Measurements from ENCODE around the gene GLTPD2. TPM values are rescaled to one million over a fixed set of nuclear protein-coding genes. Genes with fewer than 3 reads are reported as not detected.

GLTPD2 gene
- total and polyA plus RNA-seq, 5 donors, result not detected

GRCh38 chr17:4747847-4748246 is 40.9 kb upstream of the GLTPD2 start:
- intact Hi-C loops (cut with DNase I), result no loop called here

GRCh38 chr17:4748686-4749085 is 40.1 kb upstream of the GLTPD2 start:
- no peak for ATAC-seq
- H3K27me3 ChIP-seq (ENCODE audit: control insufficient read depth, insufficient read depth), result no peaks in the 10 kb centered on the region

More at GRCh38 chr17:4747847-4748246, 40.9 kb upstream of the GLTPD2 start:
- Histone ChIP-seq H3K4me1 (ENCODE audit: control insufficient read depth, insufficient read depth, low read length) (peaks cover 2% of the 10 kb centered on the region), H3K27me3 (ENCODE audit: control insufficient read depth, insufficient read depth) (no peaks in the 10 kb centered on the region), H3K4me3 (ENCODE audit: low read length) (no peak overlapping the region), H3K27ac (ENCODE audit: low read length) (no peak overlapping the region), H3K9me3 (ENCODE audit: control insufficient read depth, low read length) (no peaks in the 10 kb centered on the region)
- ATAC-seq (peak; percentile 48 to 49), DNase-seq (no peak)
- WGBS, result 18% methylated on average over 5 of the region's 5 CpGs

GRCh38 chr17:4750606-4751005 is 38.2 kb upstream of the GLTPD2 start:
- Histone ChIP-seq H3K4me1 (ENCODE audit: control insufficient read depth, insufficient read depth, low read length) (no peaks in the 10 kb centered on the region), H3K27me3 (ENCODE audit: control insufficient read depth, insufficient read depth) (no peaks in the 10 kb centered on the region), H3K27ac (ENCODE audit: low read length) (no peak overlapping the region), H3K4me3 (ENCODE audit: low read length) (no peak overlapping the region), H3K9me3 (ENCODE audit: control insufficient read depth, low read length) (no peaks in the 10 kb centered on the region)
- 36% methylated on average over 3 of the region's 3 CpGs for WGBS
- no peak for DNase-seq
- intact Hi-C loops (cut with DNase I), result no loop called here
- ATAC-seq, result no peak

More at GRCh38 chr17:4748686-4749085, 40.1 kb upstream of the GLTPD2 start:
- whole genome bisulfite sequencing, result 35% methylated on average over 4 of the region's 4 CpGs
- no peak for DNase-seq
- H3K4me1 ChIP-seq (ENCODE audit: control insufficient read depth, insufficient read depth, low read length), result peaks cover 2% of the 10 kb centered on the region
- H3K27ac ChIP-seq (ENCODE audit: low read length), result no peak overlapping the region
- no peaks in the 10 kb centered on the region for H3K9me3 ChIP-seq (ENCODE audit: control insufficient read depth, low read length)
- H3K4me3 ChIP-seq (ENCODE audit: low read length), result no peak overlapping the region
- intact Hi-C loops (cut with DNase I), result no loop called here

- Histone ChIP-seq H3K4me1 (ENCODE audit: control insufficient read depth, insufficient read depth, low read length) (no peaks in the 10 kb centered on the region), H3K27ac (ENCODE audit: low read length) (no peak overlapping the region), H3K9me3 (ENCODE audit: control insufficient read depth, low read length) (no peaks in the 10 kb centered on the region), H3K27me3 (ENCODE audit: control insufficient read depth, insufficient read depth) (no peaks in the 10 kb centered on the region), H3K4me3 (ENCODE audit: low read length) (no peak overlapping the region)
- no peak for DNase-seq
- ATAC-seq, result no peak
- WGBS, result 60% methylated on average over 5 of the region's 5 CpGs
- intact Hi-C loops (cut with DNase I), result no loop called here
Observed at GRCh38 chr17:4751932-4752331, 36.8 kb upstream of the GLTPD2 start.

- no peak overlapping the region for H3K4me3 ChIP-seq (ENCODE audit: low read length)
- WGBS, result 88% methylated on average over 1 of the region's 1 CpG
- H3K4me1 ChIP-seq (ENCODE audit: control insufficient read depth, insufficient read depth, low read length), result no peaks in the 10 kb centered on the region
- H3K27me3 ChIP-seq (ENCODE audit: control insufficient read depth, insufficient read depth), result no peaks in the 10 kb centered on the region
- DNase-seq (no peak), ATAC-seq (no peak)
- no peaks in the 10 kb centered on the region for H3K9me3 ChIP-seq (ENCODE audit: control insufficient read depth, low read length)
- intact Hi-C loops (cut with DNase I), result no loop called here
- H3K27ac ChIP-seq (ENCODE audit: low read length), result no peak overlapping the region
Observed at GRCh38 chr17:4753392-4753791, 35.4 kb upstream of the GLTPD2 start.

GRCh38 chr17:4759776-4760236 is 29.0 kb upstream of the GLTPD2 start:
- intact Hi-C loops (cut with DNase I), result no loop called here
- Histone ChIP-seq H3K27me3 (ENCODE audit: control insufficient read depth, insufficient read depth) (no peaks in the 10 kb centered on the region), H3K9me3 (ENCODE audit: control insufficient read depth, low read length) (no peaks in the 10 kb centered on the region), H3K4me1 (ENCODE audit: control insufficient read depth, insufficient read depth, low read length) (no peaks in the 10 kb centered on the region), H3K27ac (ENCODE audit: low read length) (no peak overlapping the region), H3K4me3 (ENCODE audit: low read length) (no peak overlapping the region)
- ATAC-seq, result peak in 1 of 2 donors; percentile 28
- no peak for DNase-seq
- WGBS, result 57% methylated on average over 10 of the region's 10 CpGs

- Histone ChIP-seq H3K9me3 (ENCODE audit: control insufficient read depth, low read length) (no peaks in the 10 kb centered on the region), H3K27ac (ENCODE audit: low read length) (no peak overlapping the region), H3K27me3 (ENCODE audit: control insufficient read depth, insufficient read depth) (no peaks in the 10 kb centered on the region), H3K4me3 (ENCODE audit: low read length) (no peak overlapping the region), H3K4me1 (ENCODE audit: control insufficient read depth, insufficient read depth, low read length) (no peaks in the 10 kb centered on the region)
- intact Hi-C loops (cut with DNase I), result no loop called here
- ATAC-seq (peak in 1 of 2 donors; percentile 52), DNase-seq (no peak)
- WGBS, result 65% methylated on average over 3 of the region's 3 CpGs
Observed at GRCh38 chr17:4764595-4764994, 24.2 kb upstream of the GLTPD2 start.

GRCh38 chr17:4766201-4766600 is 22.6 kb upstream of the GLTPD2 start:
- Histone ChIP-seq H3K27ac (ENCODE audit: low read length) (no peak overlapping the region), H3K27me3 (ENCODE audit: control insufficient read depth, insufficient read depth) (no peaks in the 10 kb centered on the region), H3K9me3 (ENCODE audit: control insufficient read depth, low read length) (no peaks in the 10 kb centered on the region), H3K4me3 (ENCODE audit: low read length) (no peak overlapping the region), H3K4me1 (ENCODE audit: control insufficient read depth, insufficient read depth, low read length) (no peaks in the 10 kb centered on the region)
- 73% methylated on average over 3 of the region's 3 CpGs for WGBS
- peak in 1 of 3 donors; percentile 65 for DNase-seq
- peak in 1 of 2 donors; percentile 26 for ATAC-seq
- intact Hi-C loops (cut with DNase I), result no loop called here

- DNase-seq (no peak), ATAC-seq (peak in 1 of 2 donors; percentile 26)
- intact Hi-C loops (cut with DNase I), result no loop called here
- Histone ChIP-seq H3K4me1 (ENCODE audit: control insufficient read depth, insufficient read depth, low read length) (no peaks in the 10 kb centered on the region), H3K9me3 (ENCODE audit: control insufficient read depth, low read length) (no peaks in the 10 kb centered on the region), H3K27me3 (ENCODE audit: control insufficient read depth, insufficient read depth) (no peaks in the 10 kb centered on the region), H3K27ac (ENCODE audit: low read length) (no peak overlapping the region), H3K4me3 (ENCODE audit: low read length) (no peak overlapping the region)
- 70% methylated on average over 9 of the region's 9 CpGs for WGBS
Observed at GRCh38 chr17:4766723-4767122, 22.0 kb upstream of the GLTPD2 start.

- no peaks in the 10 kb centered on the region for H3K27me3 ChIP-seq (ENCODE audit: control insufficient read depth, insufficient read depth)
- ATAC-seq (peak in 1 of 2 donors; percentile 18), DNase-seq (no peak)
- H3K9me3 ChIP-seq (ENCODE audit: control insufficient read depth, low read length), result no peaks in the 10 kb centered on the region
- intact Hi-C loops (cut with DNase I), result no loop called here
- no peak overlapping the region for H3K4me3 ChIP-seq (ENCODE audit: low read length)
- no peaks in the 10 kb centered on the region for H3K4me1 ChIP-seq (ENCODE audit: control insufficient read depth, insufficient read depth, low read length)
- H3K27ac ChIP-seq (ENCODE audit: low read length), result no peak overlapping the region
- 80% methylated on average over 6 of the region's 6 CpGs for WGBS
Observed at GRCh38 chr17:4768298-4768697, 20.5 kb upstream of the GLTPD2 start.

- H3K27me3 ChIP-seq (ENCODE audit: control insufficient read depth, insufficient read depth), result no peaks in the 10 kb centered on the region
- intact Hi-C loops (cut with DNase I), result no loop called here
- H3K27ac ChIP-seq (ENCODE audit: low read length), result no peak overlapping the region
- ATAC-seq (no peak), DNase-seq (no peak)
- 87% methylated on average over 2 of the region's 2 CpGs for WGBS
- no peak overlapping the region for H3K4me3 ChIP-seq (ENCODE audit: low read length)
- H3K4me1 ChIP-seq (ENCODE audit: control insufficient read depth, insufficient read depth, low read length), result no peaks in the 10 kb centered on the region
- H3K9me3 ChIP-seq (ENCODE audit: control insufficient read depth, low read length), result no peaks in the 10 kb centered on the region
Observed at GRCh38 chr17:4769628-4770027, 19.1 kb upstream of the GLTPD2 start.

All from right cardiac atrium (tissue), 5 donors.